Naive B cell (primary cell): ENCODE measurements around the gene PALLD. TPM values are rescaled to one million over a fixed set of nuclear protein-coding genes. Genes with fewer than 3 reads are reported as not detected.

Source experiments
- ATAC-seq, 2 donors: fragments of 150-1000 bp; cut with Tn5 transposase; 2 replicates each; pipeline ENCODE4 v1.10.0; 2021; ENCODE audit warnings: low read depth in 2 of 2, mild to moderate bottlenecking in 2 of 2, moderate library complexity in 2 of 2
- DNase-seq: peaks from one replicate; pipeline ENCODE4 v3.0.0; 2022
- H3K27ac Mint-ChIP-seq, 6 donors: one replicate each; pipeline ENCODE4 v1.8.0; 2020 to 2022; ENCODE audit warnings: mild to moderate bottlenecking in 6 of 6, mixed read lengths in 6 of 6, moderate library complexity in 5 of 6, inconsistent platforms in 2 of 6
- H3K27me3 Mint-ChIP-seq, 3 donors: one replicate each; pipeline ENCODE4 v1.8.0; 2021 to 2022; ENCODE audit warnings: mixed read lengths in 3 of 3, mild to moderate bottlenecking in 1 of 3
- H3K36me3 Mint-ChIP-seq, 2 donors: one replicate each; pipeline ENCODE4 v1.8.0; 2020 to 2022; ENCODE audit warnings: mixed read lengths in 2 of 2, inconsistent platforms in 1 of 2, mild to moderate bottlenecking in 1 of 2
- H3K4me1 Mint-ChIP-seq, 3 donors: one replicate each; pipeline ENCODE4 v1.8.0; 2020 to 2022; ENCODE audit warnings: mixed read lengths in 3 of 3, inconsistent platforms in 1 of 3, mild to moderate bottlenecking in 1 of 3, moderate library complexity in 1 of 3
- H3K4me3 Mint-ChIP-seq, 8 donors: one replicate each; pipeline ENCODE4 v1.8.0; 2020 to 2022; ENCODE audit warnings: mild to moderate bottlenecking in 8 of 8, mixed read lengths in 8 of 8, moderate library complexity in 8 of 8, inconsistent platforms in 2 of 8
- H3K9me3 Mint-ChIP-seq, 7 donors: one replicate each; pipeline ENCODE4 v1.8.0; 2020 to 2022; ENCODE audit warnings: mixed read lengths in 7 of 7, mild to moderate bottlenecking in 5 of 7, inconsistent platforms in 2 of 7, moderate library complexity in 1 of 7
- polyA plus RNA-seq, 6 donors: library from polyadenylated mRNA; unstranded; fragments of 300-500 nt; fragmentation: Illumina TruSeq; gene quantifications; one replicate each; pipeline ENCODE4 v1.2.3, GENCODE V29; 2021; ENCODE audit warnings: low read depth in 6 of 6

The PALLD gene
- polyA plus RNA-seq, 6 donors from 2014 or later: 0.58 to 0.83 (median 0.78) TPM; not detected in 2

DNA sequence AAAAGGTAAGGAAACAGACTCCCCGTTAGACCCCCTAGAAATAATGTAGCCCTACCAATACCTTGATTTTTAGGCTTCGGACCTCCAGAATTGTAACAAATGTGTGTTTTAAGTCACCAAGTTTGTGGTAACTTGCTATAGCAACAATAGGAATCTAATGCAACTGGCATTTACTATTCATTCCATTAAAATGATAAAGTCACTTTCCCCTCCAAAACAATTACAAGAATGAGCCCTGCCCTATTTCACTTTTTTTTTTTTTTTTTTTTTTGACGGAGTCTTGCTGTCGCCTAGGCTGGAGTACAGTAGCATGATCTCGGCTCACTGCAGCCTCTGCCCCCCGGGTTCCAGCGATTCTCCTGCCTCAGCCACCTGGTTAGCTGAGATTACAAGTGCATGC is 13.0 kb upstream of the PALLD start:
- DNase-seq: no peak
- H3K36me3 Mint-ChIP-seq: peaks cover 0 to 19% of the 10 kb centered on the region in 2 donors
- peaks cover 0 to 5% (median 0%) of the 10 kb centered on the region in 7 donors for H3K9me3 Mint-ChIP-seq
- H3K4me3 Mint-ChIP-seq: no peak overlapping the region
- peaks cover 0 to 14% (median 11%) of the 10 kb centered on the region in 3 donors for H3K27me3 Mint-ChIP-seq
- H3K4me1 Mint-ChIP-seq: peaks cover 19 to 28% (median 27%) of the 10 kb centered on the region in 3 donors
- no peak for ATAC-seq
- H3K27ac Mint-ChIP-seq: peak overlapping the region in 1 of 6 donors; percentile 56

DNA sequence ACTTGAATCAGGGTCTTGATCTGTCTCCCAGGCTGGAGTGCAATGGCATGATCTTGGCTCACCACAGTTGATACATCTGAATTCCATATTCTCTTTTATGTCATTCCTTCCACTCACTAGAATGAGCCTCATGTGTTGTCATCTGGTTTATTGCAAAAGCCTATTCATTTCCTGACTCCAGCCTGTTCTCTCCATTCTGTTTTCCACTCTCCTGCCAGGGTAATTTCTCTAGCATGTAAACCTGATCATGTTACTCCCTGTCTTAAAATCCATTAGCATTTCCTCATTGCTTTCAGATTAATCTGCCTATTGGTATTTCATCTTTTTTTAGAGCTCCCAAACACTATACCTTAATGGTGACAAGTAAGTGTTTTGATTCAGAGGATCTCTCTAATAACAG is 12.2 kb upstream of the PALLD start:
- H3K4me1 Mint-ChIP-seq: peaks cover 15 to 22% (median 21%) of the 10 kb centered on the region in 3 donors
- H3K27ac Mint-ChIP-seq: peak overlapping the region in 1 of 6 donors; percentile 71
- ATAC-seq: no peak
- no peak for DNase-seq
- H3K36me3 Mint-ChIP-seq: peaks cover 0 to 19% of the 10 kb centered on the region in 2 donors
- H3K27me3 Mint-ChIP-seq: peaks cover 0 to 14% (median 11%) of the 10 kb centered on the region in 3 donors
- H3K9me3 Mint-ChIP-seq: peaks cover 0 to 5% (median 0%) of the 10 kb centered on the region in 7 donors
- no peak overlapping the region for H3K4me3 Mint-ChIP-seq

DNA sequence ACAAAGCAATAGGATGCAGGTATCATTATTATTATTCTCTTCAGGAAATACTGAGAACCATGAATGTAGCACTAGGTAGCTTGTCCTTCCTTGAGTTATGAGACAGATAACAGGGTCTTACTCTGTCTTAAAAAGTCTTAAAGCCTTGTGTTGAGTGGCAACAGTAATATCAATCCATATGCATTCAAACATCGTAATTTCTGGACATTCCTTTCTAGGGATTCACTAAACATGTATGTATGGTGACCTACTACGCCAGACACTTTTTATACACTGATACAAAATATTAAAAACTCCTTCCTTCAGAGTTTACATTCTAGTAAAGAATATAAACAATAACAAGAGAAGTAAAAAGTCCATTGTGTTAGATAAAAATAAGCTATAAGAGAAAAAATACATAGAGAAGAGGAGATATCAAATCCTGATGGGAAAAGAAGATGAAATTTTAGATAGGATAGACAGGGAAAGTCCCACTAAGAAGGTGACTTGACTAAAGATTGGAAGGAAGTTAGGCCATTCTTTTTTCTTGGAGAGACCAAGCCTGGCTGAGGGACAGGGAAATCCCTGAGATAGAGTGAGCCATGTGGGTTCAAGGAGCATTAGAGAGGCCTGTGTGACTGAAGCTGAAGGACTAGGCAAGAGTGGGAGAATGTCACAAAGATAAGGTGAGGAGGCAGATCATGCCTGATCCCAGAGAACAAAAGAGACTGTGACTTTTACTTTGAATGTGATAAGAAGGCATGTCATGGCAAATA is 11.5 kb upstream of the PALLD start:
- Mint-ChIP-seq H3K27me3 (peaks cover 1 to 14% (median 11%) of the 10 kb centered on the region in 3 donors), H3K27ac (no peak overlapping the region), H3K4me1 (peaks cover 12 to 19% (median 17%) of the 10 kb centered on the region in 3 donors), H3K9me3 (peaks cover 0 to 5% (median 0%) of the 10 kb centered on the region in 7 donors), H3K4me3 (no peak overlapping the region), H3K36me3 (peaks cover 0 to 14% of the 10 kb centered on the region in 2 donors)
- no peak for ATAC-seq
- DNase-seq: no peak

DNA sequence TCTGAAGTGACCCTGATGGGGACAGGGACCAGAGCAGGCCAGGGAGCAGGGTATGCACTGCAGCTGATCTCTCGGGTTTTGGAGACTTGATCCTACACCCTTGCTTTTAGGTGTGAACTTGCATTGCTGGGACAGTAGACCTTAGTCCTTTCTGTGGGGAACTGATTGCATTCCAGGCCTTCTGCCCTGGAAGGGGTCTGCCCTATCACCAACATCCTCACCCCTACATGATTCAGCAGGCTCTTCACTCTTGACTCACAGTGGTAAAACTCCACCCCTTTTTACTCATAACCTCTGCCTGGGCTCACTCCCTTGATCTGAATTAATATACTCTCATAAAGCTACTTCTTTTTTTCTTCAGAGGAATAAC is 10.0 kb upstream of the PALLD start:
- Mint-ChIP-seq H3K36me3 (peaks cover 0 to 10% of the 10 kb centered on the region in 2 donors), H3K4me3 (no peak overlapping the region), H3K27me3 (peaks cover 8 to 14% (median 11%) of the 10 kb centered on the region in 3 donors), H3K4me1 (peaks cover 3 to 5% (median 3%) of the 10 kb centered on the region in 3 donors), H3K9me3 (peaks cover 0 to 4% (median 0%) of the 10 kb centered on the region in 7 donors), H3K27ac (peak overlapping the region in 1 of 6 donors; percentile 30)
- ATAC-seq: no peak
- no peak for DNase-seq

DNA sequence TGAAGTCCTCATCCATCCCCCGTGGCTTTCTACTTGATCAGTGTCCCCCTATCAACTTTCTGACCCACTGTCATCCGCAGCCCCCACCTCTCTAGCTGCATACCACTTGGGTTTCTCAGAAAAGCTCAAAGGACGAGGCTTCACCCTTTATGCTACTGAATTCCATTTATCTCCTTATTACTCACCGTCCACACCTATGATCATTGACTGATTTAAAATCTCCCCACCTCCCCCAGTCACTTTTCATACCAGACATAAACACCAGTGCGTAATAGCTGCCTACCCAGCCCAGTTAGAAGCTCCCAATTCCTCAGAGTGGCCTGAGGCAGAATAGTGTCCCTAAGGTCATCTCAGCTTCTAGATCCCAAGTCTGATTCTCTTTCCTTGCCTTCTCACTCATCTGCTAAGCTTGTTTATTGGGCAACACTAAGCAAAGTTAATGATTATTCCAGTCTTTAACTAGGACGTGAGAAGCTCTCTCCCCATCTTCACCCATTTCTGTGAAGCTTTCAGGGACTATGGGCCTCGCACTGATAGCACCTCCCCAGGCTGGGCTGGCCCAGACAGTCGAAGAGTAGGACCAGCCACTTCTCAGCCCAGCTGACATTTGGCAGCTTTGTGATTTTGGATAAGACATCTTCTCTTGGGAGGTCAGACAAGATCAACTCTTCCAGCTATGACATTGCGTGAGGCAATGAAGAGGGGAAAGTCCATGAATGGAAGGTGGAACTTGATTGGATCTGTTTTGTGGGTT is 9.4 kb upstream of the PALLD start:
- ATAC-seq: no peak
- peaks cover 0 to 10% of the 10 kb centered on the region in 2 donors for H3K36me3 Mint-ChIP-seq
- no peaks in the 10 kb centered on the region for H3K4me1 Mint-ChIP-seq
- DNase-seq: no peak
- no peak overlapping the region for H3K27ac Mint-ChIP-seq
- H3K9me3 Mint-ChIP-seq: no peaks in the 10 kb centered on the region
- H3K4me3 Mint-ChIP-seq: no peak overlapping the region
- peaks cover 11 to 18% (median 11%) of the 10 kb centered on the region in 3 donors for H3K27me3 Mint-ChIP-seq

DNA sequence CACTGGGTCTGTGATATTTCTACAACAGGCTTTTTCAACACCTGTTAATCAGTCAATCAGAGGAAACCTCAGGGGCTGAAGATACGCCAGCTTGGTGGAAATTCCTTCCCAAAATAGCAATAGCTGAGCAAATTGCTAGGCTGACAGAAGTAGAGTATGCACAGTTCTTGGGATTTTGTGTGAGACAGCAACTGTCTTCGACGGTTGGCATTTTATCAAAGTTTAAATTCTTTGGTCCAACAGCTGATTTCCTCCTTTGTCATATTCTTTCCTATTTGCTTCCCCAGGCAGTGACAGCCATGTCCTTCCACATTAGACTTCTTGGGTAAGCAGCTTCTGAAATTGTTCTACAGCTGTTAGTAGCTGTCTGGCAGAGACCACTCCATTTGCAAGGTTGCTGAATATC is 8.0 kb upstream of the PALLD start:
- ATAC-seq (no peak), DNase-seq (no peak)
- no peak overlapping the region for H3K4me3 Mint-ChIP-seq
- no peaks in the 10 kb centered on the region for H3K9me3 Mint-ChIP-seq
- peaks cover 0 to 10% of the 10 kb centered on the region in 2 donors for H3K36me3 Mint-ChIP-seq
- H3K27ac Mint-ChIP-seq: no peak overlapping the region
- peaks cover 19 to 31% (median 20%) of the 10 kb centered on the region in 3 donors for H3K27me3 Mint-ChIP-seq
- H3K4me1 Mint-ChIP-seq: no peaks in the 10 kb centered on the region

DNA sequence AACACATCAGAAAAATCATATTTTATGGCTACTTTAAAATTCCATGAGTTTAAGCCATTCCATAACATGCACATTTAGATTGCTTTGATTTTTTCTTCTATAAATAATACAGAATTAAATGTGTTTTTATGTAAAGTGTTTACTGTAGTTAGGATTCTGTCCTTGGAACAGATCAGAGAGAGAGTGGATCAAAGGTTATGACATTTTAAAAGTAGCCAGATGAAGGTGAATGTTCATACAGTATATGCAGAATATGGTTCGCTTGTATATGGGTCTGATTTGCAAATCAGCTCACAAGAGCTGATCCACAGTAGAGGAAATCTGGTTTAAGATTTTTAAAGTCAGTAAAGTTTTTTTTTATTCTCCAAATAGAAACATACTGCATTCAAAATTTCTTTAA is 7.2 kb upstream of the PALLD start:
- peaks cover 20 to 36% (median 23%) of the 10 kb centered on the region in 3 donors for H3K27me3 Mint-ChIP-seq
- DNase-seq (no peak), ATAC-seq (no peak)
- no peak overlapping the region for H3K27ac Mint-ChIP-seq
- H3K36me3 Mint-ChIP-seq: peaks cover 0 to 4% of the 10 kb centered on the region in 2 donors
- H3K4me1 Mint-ChIP-seq: no peaks in the 10 kb centered on the region
- H3K9me3 Mint-ChIP-seq: no peaks in the 10 kb centered on the region
- no peak overlapping the region for H3K4me3 Mint-ChIP-seq

DNA sequence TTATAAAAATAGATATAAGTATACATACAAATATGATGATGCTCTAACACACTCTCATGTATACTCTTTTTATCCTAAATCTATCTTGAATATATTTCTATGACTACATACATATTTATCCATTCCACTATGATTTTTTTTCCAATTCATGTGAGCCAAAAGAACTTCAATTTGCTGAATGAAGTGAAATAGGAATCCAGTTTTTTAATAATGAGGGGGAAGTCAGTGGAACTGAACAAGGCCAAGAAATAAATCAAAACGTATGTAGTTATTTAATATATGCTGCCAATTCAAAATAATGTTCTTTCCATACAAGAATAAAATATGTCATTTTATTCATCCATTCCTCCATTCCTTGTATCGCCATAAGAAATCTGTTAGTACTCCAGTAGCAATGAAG is 6.1 kb upstream of the PALLD start:
- DNase-seq: no peak
- H3K4me1 Mint-ChIP-seq: no peaks in the 10 kb centered on the region
- H3K27me3 Mint-ChIP-seq: peaks cover 20 to 36% (median 30%) of the 10 kb centered on the region in 3 donors
- no peak overlapping the region for H3K27ac Mint-ChIP-seq
- H3K4me3 Mint-ChIP-seq: no peak overlapping the region
- no peak for ATAC-seq
- H3K9me3 Mint-ChIP-seq: no peaks in the 10 kb centered on the region
- H3K36me3 Mint-ChIP-seq: no peaks in the 10 kb centered on the region

DNA sequence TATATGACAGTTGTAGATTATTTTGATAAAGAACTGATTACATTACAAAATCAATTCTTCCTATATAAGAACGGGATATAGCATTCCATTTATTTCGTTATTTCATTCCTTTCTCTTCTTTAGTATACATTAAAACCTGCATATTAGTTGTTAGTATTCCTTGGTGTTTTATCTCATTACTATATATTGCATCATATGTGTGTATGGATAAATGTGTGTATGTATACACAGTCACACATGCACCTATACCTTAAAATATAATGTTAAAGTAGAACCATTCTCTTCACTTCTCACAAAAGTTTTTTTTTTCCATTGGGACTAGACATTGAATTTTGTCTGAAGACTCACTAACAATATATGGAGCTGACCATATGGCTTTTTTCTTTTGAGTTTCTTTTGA is 5.3 kb upstream of the PALLD start:
- Mint-ChIP-seq H3K36me3 (no peaks in the 10 kb centered on the region), H3K9me3 (no peaks in the 10 kb centered on the region), H3K27me3 (peaks cover 20 to 36% (median 30%) of the 10 kb centered on the region in 3 donors), H3K27ac (no peak overlapping the region), H3K4me3 (no peak overlapping the region), H3K4me1 (no peaks in the 10 kb centered on the region)
- no peak for ATAC-seq
- DNase-seq: no peak

DNA sequence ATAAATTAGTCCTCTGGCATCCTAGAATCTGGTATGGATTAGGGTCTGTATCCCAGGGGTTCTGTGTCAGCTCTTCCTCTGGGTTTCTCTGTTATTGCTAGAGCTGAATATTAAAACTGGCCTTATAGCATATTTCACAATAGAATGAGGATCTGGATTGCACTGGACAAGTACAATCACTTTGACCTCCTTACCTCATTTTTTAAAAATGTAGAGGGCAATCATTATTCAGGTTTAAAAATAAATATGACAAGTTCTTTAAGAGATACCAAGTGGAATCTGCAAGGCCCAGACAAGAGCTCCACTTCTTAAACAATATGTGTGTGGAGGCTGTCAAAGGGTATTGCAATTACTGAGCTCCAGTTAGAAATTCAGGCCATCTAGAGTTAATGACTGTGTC is 1.4 kb downstream of the PALLD start:
- no peaks in the 10 kb centered on the region for H3K9me3 Mint-ChIP-seq
- no peak overlapping the region for H3K27ac Mint-ChIP-seq
- H3K36me3 Mint-ChIP-seq: no peaks in the 10 kb centered on the region
- H3K4me1 Mint-ChIP-seq: no peaks in the 10 kb centered on the region
- H3K4me3 Mint-ChIP-seq: no peak overlapping the region
- peaks cover 1 to 20% (median 10%) of the 10 kb centered on the region in 3 donors for H3K27me3 Mint-ChIP-seq
- ATAC-seq: no peak
- DNase-seq: no peak

DNA sequence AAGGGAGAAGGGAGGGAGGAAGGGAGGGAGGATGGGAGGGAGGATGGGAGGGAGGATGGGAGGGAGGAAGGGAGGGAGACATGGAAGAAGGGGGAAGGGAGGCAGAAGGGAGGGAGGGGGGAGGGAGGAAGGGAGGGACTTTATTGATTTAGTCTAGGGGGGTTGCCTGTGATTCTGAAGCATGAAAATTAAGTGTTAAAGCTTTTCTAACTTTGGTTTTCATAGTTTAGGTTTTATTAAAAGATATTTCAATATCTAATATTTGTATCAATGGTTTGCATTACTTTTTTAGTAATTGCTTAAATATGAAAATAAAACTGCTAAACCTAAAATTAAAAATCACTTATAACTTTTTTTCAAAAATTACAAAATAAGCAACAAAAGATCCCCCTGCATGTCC is 2.4 kb downstream of the PALLD start:
- DNase-seq (no peak), ATAC-seq (no peak)
- Mint-ChIP-seq H3K4me1 (peaks cover 0 to 9% (median 3%) of the 10 kb centered on the region in 3 donors), H3K27me3 (peaks cover 0 to 19% (median under 1%) of the 10 kb centered on the region in 3 donors), H3K36me3 (no peaks in the 10 kb centered on the region), H3K4me3 (no peak overlapping the region), H3K27ac (no peak overlapping the region), H3K9me3 (no peaks in the 10 kb centered on the region)

DNA sequence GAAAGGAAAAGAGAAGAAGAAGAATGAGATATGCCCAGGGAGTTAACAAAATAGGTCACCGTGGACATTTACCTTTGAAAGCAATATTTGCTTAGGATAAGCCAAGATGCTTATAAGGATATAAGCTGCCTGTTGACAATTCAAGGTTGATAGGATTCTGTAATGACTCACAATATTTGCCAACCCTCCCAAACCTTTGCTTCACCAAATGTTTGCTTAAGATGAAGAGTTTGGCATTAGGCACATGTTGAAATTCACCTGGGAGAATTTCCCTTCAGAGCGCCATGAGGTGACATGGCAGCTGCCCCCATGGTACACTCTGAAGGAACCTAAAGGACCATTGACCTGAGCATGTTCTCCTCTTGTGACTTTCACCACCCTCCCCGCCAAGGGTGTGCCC is 4.6 kb downstream of the PALLD start:
- H3K27ac Mint-ChIP-seq: no peak overlapping the region
- ATAC-seq: no peak
- no peak for DNase-seq
- H3K4me3 Mint-ChIP-seq: no peak overlapping the region
- H3K27me3 Mint-ChIP-seq: peaks cover 0 to 12% (median 0%) of the 10 kb centered on the region in 3 donors
- peaks cover 0 to 11% (median 3%) of the 10 kb centered on the region in 3 donors for H3K4me1 Mint-ChIP-seq
- H3K36me3 Mint-ChIP-seq: no peaks in the 10 kb centered on the region
- H3K9me3 Mint-ChIP-seq: peaks cover 0 to 1% (median 0%) of the 10 kb centered on the region in 7 donors

DNA sequence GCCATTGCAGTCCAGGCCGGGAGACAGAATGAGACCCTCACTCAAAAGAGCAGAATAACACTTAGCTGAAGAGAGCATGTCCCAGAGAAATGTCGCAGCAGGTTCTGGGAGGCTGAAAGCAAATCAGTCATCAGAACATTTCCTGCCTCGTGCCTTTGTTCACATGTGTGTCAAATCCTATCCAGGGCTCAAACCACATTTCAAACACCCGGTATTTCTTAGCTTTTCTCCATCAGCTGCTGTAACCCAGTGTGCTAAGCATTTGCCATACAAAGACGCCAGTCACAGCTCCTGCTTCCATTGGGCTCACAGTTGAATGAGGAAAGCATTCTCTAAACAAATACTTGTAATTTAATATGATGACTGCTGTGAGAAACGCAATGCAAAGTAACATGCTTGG is 6.0 kb downstream of the PALLD start:
- ATAC-seq (no peak), DNase-seq (no peak)
- no peak overlapping the region for H3K4me3 Mint-ChIP-seq
- peaks cover 0 to 12% (median 0%) of the 10 kb centered on the region in 3 donors for H3K27me3 Mint-ChIP-seq
- H3K4me1 Mint-ChIP-seq: peaks cover 0 to 11% (median 3%) of the 10 kb centered on the region in 3 donors
- H3K27ac Mint-ChIP-seq: peak overlapping the region in 2 of 6 donors; percentile 23 to 69
- peaks cover 0 to 1% (median 0%) of the 10 kb centered on the region in 7 donors for H3K9me3 Mint-ChIP-seq
- no peaks in the 10 kb centered on the region for H3K36me3 Mint-ChIP-seq
